SKM-1 treated with dmso at 0.1 percent for 144 hours (cell line): ENCODE data around the gene EXOC8.
"Not testable (repeated sequence)": the region's sequence is repeated elsewhere in the genome, so short reads cannot be mapped to it uniquely, and the experiment has no call there.

Source experiments
- DNase-seq: peaks from one replicate; lab custom pipeline; 2025; ENCODE audit not compliant: unreplicated experiment; lab: John Stamatoyannopoulos, UW

The EXOC8 gene

DNA sequence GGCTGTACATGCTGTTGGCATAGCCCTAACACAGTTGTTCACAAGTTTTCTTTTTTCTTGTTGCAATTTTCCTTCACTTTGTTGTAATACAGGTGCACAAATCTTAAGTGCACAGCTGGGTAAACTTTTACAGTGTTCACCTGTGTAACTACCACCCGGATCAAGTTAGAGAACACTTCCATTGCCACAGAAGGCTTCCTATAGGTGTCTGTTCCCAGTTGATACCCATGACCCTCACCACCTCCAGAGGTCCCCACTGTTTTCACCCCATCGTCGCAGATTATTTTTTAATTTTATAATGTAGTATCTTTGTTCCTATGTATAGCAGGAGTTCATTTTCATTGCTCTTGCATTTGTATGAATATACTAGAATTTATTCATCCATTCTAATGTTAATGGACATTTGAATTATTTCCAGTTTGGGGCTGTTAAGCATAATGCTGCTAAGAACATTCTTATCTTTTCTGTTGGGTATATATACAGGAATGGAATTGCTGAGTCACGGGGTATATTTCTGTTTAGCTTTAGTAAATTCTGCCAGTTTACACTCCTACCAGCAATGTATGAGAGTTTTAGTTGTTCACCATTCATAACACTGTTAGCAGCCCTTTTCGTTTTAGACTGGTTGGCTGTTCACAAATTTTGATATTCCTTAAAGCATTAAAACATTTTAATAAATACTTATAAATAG lies 16.8 kb upstream of the EXOC8 start:
- no peak for DNase-seq

GRCh38 chr1:231353086-231353485 lies 15.4 kb upstream of the EXOC8 start:
- no peak for DNase-seq

DNA sequence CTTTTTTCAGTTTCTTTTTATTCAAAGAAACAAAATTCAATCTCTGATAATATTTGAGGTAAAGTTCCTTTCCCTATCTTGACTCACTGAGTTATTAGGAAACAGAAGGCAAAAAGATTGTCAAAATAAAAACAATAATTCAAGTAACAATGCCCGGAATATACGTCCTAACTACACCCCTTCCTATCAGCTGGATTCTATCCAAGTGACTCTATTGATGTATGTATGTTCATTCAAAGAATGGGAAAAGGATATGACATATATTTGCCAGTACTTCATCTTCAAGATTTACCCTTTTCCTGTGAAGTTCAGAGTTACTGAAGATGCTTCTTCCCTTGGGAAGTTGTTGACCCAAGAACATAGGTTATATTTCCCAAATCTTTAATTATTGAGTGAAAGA lies 14.2 kb upstream of the EXOC8 start:
- DNase-seq, result no peak

- DNase-seq, result not testable (repeated sequence)
These were observed 11.2 kb upstream of the EXOC8 start for GRCh38 chr1:231348856-231349255.

GRCh38 chr1:231348442-231348841 lies 10.8 kb upstream of the EXOC8 start:
- DNase-seq, result no peak

- no peak for DNase-seq
These were observed 10.3 kb upstream of the EXOC8 start for GRCh38 chr1:231347961-231348360.

- no peak for DNase-seq
These were observed 2.8 kb upstream of the EXOC8 start for GRCh38 chr1:231340328-231341013.

- no peak for DNase-seq
These were observed 847 bp upstream of the EXOC8 start, which contains the start of gene SPRTN for GRCh38 chr1:231338270-231339128. SPRTN (plus strand) TSS chr1:231338293; CDS start chr1:231338384, 91 bp downstream.

DNA sequence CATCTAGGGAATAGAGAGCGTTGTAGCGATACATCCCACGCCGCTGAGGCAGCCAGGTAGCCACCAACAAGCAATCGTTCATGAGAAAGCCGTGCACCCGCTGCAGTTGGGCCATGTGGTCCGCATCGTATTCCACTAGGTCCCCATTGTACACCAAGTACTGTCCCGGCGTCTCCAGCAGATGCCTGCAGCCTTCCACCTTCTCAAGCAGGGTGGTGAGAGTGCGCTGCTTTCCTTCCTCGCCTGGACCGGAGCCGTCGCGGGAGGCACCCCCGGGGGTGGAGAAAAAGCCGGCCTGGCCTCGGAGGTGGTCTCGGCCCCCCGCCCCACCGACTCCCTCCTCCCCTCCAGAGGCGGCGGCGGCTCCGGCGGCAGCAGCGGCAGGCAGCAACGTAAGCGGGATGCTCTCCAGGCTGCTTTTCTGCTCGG lies 595 bp downstream of the EXOC8 start:
- no peak for DNase-seq

DNA sequence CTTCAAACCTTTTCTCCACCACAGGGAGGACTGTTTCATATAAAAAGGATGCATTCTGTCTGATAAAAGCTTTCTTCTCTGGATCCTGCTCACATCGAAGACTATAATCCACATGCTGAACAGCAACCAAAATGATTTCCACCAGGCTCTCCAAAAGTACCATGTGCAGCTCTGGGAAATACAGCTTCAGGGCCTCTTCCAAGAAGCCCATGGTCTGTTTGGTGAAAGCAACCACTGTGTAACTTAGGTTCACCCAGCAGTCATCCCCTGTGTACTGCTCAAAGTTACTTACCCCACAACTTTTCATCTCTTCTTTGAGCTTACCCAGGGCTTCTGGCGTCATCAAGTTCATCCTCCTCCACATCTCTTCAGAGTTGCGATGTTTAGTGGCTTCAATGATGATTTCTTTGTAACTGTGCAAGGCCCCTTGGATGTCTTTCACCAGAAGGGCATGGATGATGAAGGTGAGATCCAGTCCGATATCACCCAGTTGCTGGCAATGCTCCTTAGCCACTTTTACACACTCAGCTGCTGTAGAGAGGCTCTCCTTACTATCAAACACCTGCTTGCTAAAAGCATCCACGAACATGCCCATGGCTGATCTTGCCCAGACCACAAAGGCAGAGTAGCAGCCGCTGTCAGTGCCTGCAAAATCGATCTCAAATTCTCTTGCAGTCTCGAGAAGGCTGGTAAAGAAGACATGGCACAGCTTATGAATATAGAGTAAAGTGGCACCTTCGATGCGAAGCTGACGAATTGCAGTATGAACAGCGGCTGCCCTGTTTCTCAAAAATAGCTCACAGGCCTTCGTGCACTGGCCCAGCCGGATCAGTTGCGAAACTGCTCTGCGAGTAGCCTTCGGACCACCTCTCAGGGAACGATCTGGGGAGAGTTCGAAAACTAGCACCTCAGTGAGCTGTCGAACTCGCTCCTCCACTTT lies 1.7 kb downstream of the EXOC8 start:
- no peak for DNase-seq

DNA sequence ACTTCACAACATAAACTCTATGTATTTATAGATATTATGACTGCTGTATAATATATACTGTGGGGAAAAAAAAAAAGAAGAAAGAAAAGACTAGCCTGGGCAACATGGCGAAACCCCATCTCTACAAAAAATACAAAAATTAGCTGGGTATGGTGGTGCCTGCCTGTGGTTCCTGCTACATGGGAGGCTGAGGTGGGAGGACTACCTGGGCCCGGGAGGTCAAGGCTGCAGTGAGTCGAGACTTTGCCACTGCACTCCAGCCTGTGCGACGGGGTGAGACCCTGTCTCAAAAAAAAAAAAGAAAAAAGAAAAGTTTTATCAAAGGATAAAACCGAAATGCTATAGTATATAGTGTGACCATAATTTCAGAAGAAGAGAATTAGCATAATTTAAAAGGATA lies 2.7 kb downstream of the EXOC8 start:
- no peak for DNase-seq

DNA sequence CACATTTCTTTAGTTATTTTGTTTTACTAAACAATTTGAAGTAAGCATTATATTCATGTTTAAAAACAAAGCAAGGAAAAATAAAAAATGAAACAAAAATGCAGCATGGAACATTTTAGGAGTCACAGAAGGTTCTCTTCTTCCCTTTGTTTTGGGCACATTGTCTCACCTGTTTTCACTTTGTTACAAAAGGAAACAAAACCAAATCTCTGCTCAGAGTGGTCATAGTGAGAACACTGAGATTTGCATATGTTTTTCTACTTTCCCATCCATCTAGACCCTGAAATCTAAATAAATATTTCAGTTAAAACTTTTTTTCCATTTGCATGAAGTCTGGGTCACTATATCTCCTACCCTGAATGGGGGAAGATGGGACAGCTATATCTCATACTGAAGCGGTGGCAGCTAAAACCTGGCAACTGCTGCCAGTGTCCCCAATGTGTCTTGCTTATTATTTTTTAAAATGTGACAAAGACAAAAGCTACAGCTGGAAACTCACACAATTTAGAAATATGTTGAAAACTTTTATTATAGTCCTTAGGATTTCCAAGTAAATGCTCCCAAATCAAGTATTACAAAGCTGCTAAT lies 3.5 kb downstream of the EXOC8 start:
- no peak for DNase-seq

GRCh38 chr1:231332761-231333160 lies 4.9 kb downstream of the EXOC8 start:
- no peak for DNase-seq

- no peak for DNase-seq
These were observed 8.2 kb downstream of the EXOC8 start for GRCh38 chr1:231329483-231329882.

DNA sequence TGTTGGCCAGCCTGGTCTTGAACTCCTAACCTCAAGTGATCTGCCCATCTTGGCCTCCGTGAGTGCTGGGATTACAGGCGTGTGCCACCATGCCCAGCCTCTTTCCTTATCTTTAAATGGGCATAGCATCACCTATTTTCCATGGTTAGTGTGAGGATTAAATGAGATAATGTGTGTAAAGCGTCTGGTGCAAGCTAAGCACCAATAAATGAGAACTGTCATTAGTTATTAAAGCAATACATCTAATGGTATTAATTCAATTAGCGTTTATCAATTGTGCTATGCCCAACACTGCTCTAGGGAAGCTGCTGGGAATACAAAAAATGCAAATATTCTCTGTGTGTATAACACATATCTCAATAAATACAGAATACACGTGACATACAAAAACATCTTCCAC lies 10.0 kb downstream of the EXOC8 start:
- DNase-seq, result no peak

- DNase-seq, result no peak
These were observed 11.4 kb downstream of the EXOC8 start for GRCh38 chr1:231326248-231326647.

GRCh38 chr1:231324660-231325059 lies 13.0 kb downstream of the EXOC8 start:
- DNase-seq, result no peak

- DNase-seq, result no peak
These were observed 14.6 kb downstream of the EXOC8 start for GRCh38 chr1:231322880-231323530.

- DNase-seq, result no peak
These were observed 18.6 kb downstream of the EXOC8 start for GRCh38 chr1:231319080-231319479.

DNA sequence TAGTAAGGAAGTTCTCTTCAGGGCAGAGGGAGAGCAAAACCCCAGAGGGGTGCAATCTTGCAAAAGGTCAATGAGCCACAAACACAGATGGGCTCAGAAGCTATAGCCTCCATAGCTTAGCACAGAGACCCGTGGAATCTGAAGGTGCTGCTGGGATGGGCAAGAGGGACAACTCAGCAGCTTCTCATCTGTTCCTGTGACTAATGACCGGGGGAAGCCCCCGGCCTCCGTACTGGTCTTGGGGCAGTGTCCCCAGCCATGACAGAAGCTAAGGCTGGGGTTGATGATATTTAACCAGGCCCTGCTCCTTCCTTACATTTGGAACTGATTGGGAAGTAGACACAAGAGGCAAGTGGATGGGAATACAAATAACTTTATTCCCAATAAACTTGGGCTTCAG lies 19.1 kb downstream of the EXOC8 start:
- no peak for DNase-seq
